ENCODE results near the gene PDZD7.

- TF ChIP-seq EZH2phosphoT487 (IDR thresholded peaks at IDR 0.05; ENCODE audit: borderline replicate concordance, low read length), result no peak
- no peak for TF ChIP-seq CTCF (IDR thresholded peaks at IDR 0.05; ENCODE audit: low read depth, low read length, poor library complexity, severe bottlenecking)
These were observed 32.5 kb downstream of the PDZD7 start for GRCh38 chr10:100998183-100998990.
